WERI-Rb-1 (cell line): ENCODE data around the gene BCKDHA.

ENCODE experiments used
- DNase-seq: peaks from one replicate; pipeline ENCODE4 v3.0.0-alpha.2; 2020
- H3K27ac ChIP-seq: fragments of 250-450 bp; sonication (Bioruptor Pico); 2 replicates; pipeline ENCODE4 v1.5.1; 2020; ENCODE audit warnings: mild to moderate bottlenecking, moderate library complexity
- H3K27me3 ChIP-seq: fragments of 250-450 bp; sonication (Bioruptor Pico); 2 replicates; pipeline ENCODE4 v1.5.1; 2021; ENCODE audit warnings: mild to moderate bottlenecking, low read depth, moderate library complexity; ENCODE audit not compliant: insufficient read depth, severe bottlenecking
- H3K36me3 ChIP-seq: fragments of 250-450 bp; sonication (Bioruptor Pico); 2 replicates; pipeline ENCODE4 v1.5.1; 2020; ENCODE audit warnings: mild to moderate bottlenecking, moderate library complexity
- H3K4me3 ChIP-seq: 2 replicates; pipeline ENCODE4 v1.5.1; 2011; ENCODE audit warnings: low read depth, mild to moderate bottlenecking, control low read depth, low read length
- H3K9me3 ChIP-seq: fragments of 250-450 bp; sonication (Bioruptor Pico); 2 replicates; pipeline ENCODE4 v1.5.1; 2021; ENCODE audit warnings: mild to moderate bottlenecking, moderate library complexity; ENCODE audit not compliant: severe bottlenecking
- TF ChIP-seq, protein P1 (sequence below): IDR thresholded peaks from 2 replicates; pipeline ENCODE4 v1.5.1; 2011; ENCODE audit warnings: low read depth, mild to moderate bottlenecking, control low read depth, inconsistent platforms, low read length

Gene BCKDHA

DNA sequence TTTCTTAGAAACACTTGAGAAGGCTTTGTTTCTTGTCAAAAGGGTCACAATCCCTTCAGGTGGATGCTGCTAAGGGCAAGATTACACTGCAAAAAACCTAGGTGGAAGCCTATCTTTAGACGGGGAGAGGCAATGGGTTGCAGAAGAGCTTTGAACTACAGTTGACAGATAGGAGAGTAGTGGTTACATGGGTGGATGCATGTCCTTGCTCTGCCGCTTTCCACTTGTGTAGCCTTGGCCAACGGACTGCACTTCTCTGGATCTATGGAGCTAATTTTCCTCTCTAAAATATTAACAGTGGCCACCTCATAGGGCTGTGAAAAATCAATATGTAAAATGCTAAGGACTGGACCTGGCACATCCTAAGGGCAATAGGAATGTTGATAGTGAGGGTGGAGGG lies 980 bp downstream of the BCKDHA start:
- Histone ChIP-seq H3K36me3 (peaks cover 11% of the 10 kb centered on the region), H3K27me3 (no peaks in the 10 kb centered on the region), H3K4me3 (peak overlapping the region; percentile 100), H3K27ac (peak overlapping the region; percentile 98), H3K9me3 (no peaks in the 10 kb centered on the region)
- TF ChIP-seq, protein P1, sequence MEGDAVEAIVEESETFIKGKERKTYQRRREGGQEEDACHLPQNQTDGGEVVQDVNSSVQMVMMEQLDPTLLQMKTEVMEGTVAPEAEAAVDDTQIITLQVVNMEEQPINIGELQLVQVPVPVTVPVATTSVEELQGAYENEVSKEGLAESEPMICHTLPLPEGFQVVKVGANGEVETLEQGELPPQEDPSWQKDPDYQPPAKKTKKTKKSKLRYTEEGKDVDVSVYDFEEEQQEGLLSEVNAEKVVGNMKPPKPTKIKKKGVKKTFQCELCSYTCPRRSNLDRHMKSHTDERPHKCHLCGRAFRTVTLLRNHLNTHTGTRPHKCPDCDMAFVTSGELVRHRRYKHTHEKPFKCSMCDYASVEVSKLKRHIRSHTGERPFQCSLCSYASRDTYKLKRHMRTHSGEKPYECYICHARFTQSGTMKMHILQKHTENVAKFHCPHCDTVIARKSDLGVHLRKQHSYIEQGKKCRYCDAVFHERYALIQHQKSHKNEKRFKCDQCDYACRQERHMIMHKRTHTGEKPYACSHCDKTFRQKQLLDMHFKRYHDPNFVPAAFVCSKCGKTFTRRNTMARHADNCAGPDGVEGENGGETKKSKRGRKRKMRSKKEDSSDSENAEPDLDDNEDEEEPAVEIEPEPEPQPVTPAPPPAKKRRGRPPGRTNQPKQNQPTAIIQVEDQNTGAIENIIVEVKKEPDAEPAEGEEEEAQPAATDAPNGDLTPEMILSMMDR: no peak
- no peak for DNase-seq

DNA sequence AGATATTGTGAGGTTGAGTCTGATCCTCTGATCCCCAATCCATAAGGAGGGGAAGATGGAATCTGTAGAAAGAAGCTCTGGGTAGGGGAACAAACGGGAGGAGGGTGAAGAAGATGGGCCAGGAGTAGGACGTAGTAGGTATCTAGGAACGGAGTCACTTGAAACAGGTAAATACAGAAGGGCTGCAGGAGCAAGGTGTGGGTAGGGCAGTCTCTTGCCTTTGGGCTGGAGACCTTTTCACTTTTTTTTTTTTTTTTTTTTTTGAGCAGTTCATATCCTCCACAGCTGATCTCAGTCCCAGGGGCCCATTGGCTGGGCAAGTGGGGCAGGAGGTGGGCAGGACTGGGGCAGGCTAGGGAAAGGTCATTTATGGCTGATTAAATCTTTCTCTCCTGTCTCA lies 1.5 kb downstream of the BCKDHA start:
- Histone ChIP-seq H3K27ac (no peak overlapping the region), H3K9me3 (no peaks in the 10 kb centered on the region), H3K27me3 (no peaks in the 10 kb centered on the region), H3K4me3 (no peak overlapping the region), H3K36me3 (peaks cover 7% of the 10 kb centered on the region)
- DNase-seq: no peak
- TF ChIP-seq, protein P1: no peak

DNA sequence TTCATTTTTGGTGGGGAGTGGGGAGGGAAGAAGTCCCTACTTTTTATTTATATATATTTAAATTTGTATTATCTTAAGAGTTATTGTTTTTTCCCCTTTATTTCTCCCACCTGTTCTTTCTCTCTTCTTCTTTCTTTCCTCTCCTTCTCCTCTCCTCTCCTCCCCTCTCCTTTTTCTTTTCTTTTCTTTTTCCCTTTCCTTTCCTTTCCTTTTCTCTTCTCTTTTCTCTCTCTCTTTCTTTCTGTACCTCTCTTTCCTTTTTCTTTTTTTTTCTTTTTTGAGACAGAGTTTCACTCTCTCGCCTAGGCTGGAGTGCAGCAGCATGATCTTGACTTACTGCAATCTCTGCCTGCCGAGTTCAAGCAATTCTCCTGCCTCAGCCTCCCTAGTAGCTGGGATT lies 1.9 kb downstream of the BCKDHA start:
- no peak overlapping the region for H3K27ac ChIP-seq
- TF ChIP-seq, protein P1: no peak

DNA sequence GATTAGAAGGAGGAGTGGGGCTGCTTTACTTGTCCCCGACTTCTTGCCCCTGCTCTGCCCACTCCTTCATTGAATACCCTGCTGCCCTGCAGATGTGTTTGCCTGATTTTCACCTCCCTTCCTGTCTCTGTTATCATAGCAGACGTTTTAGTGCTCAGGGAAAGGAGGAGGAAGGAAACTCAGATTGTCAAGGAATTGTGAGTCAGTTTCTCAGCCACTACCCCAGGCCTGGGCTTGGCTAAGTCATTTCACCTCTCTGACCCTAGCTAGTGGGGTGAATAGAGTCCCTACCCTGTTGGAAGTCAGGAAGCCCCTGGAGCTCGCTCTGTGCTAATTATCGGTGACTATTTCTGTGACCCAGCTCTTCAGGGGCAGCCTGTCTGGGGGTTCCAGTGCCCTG lies 3.9 kb downstream of the BCKDHA start:
- Histone ChIP-seq H3K4me3 (no peak overlapping the region), H3K27me3 (no peaks in the 10 kb centered on the region), H3K9me3 (no peaks in the 10 kb centered on the region), H3K27ac (no peak overlapping the region), H3K36me3 (peaks cover 3% of the 10 kb centered on the region; the same call in 1 of the 2 replicates)
- no peak for DNase-seq
- TF ChIP-seq, protein P1: no peak

More for the DNA sequence above, 1.9 kb downstream of the BCKDHA start:
- Histone ChIP-seq H3K36me3 (peaks cover 4% of the 10 kb centered on the region), H3K9me3 (no peaks in the 10 kb centered on the region), H3K27me3 (no peaks in the 10 kb centered on the region), H3K4me3 (no peak overlapping the region)
- no peak for DNase-seq

DNA sequence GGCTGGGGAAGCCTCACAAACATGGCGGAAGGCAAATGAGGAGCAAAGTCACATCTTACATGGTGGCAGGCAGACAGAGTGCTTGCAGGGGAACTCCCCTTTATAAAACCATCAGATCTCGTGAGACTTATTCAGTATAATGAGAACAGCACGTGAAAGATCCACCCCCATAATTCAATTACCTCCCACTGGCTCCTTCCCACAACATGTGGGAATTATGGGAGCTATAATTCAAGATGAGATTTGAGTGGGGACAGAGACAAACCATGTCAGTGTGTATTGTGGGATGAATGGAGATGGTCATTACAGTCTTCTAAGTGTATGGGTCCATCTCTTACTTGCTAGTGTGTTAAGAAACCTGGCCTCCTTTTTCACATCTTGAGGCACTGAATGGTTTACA lies 4.4 kb downstream of the BCKDHA start:
- TF ChIP-seq, protein P1: no peak
- Histone ChIP-seq H3K4me3 (no peak overlapping the region), H3K27me3 (no peaks in the 10 kb centered on the region), H3K36me3 (peaks cover 3% of the 10 kb centered on the region; the same call in 1 of the 2 replicates), H3K9me3 (no peaks in the 10 kb centered on the region), H3K27ac (no peak overlapping the region)
- no peak for DNase-seq
